ENCODE results near the gene PTGES3.

Gene PTGES3

DNA sequence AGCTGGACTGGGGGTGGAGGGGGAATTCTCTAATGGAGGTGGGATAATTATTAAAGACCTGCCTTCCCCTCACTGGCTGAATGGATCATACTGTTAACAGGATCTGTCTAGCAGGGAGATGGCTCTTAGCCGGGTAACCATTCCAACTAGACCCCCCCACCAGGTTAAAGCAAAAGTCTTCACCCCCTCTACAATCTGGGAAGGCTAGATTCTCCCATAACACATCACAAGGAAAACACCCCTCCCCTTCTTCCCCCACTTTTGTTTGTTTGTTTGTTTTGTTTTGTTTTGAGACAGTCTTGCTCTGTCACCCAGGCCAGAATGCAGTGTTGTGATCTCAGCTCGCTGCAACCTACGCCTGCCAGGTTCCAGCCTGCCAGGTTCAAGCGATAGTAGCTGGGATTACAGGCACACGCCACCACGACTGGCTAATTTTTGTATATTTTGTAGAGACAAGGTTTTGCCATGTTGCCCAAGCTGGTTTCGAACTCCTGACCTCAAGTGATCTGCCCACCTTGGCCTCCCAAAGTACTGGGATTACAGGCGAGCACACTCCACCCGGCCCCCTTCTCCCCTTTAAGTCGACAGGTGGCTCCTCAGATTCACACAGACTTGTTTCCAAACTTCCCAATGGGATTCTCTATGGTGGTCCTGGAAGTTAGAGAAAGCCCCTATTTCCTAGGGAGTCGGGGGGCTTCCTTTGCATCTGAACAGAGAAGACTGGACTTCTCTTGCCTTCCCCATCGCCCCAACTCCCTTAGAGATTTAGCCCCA lies 54.4 kb downstream of the PTGES3 start:
- H3K4me3 ChIP-seq (ENCODE audit: low read length) = peak overlapping the region; percentile 84
- no peak for DNase-seq (ENCODE audit: low read depth)
- TF ChIP-seq, protein P1, sequence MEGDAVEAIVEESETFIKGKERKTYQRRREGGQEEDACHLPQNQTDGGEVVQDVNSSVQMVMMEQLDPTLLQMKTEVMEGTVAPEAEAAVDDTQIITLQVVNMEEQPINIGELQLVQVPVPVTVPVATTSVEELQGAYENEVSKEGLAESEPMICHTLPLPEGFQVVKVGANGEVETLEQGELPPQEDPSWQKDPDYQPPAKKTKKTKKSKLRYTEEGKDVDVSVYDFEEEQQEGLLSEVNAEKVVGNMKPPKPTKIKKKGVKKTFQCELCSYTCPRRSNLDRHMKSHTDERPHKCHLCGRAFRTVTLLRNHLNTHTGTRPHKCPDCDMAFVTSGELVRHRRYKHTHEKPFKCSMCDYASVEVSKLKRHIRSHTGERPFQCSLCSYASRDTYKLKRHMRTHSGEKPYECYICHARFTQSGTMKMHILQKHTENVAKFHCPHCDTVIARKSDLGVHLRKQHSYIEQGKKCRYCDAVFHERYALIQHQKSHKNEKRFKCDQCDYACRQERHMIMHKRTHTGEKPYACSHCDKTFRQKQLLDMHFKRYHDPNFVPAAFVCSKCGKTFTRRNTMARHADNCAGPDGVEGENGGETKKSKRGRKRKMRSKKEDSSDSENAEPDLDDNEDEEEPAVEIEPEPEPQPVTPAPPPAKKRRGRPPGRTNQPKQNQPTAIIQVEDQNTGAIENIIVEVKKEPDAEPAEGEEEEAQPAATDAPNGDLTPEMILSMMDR (conservative IDR thresholded peaks at IDR 0.05; ENCODE audit: low read depth, low read length) = no peak

DNA sequence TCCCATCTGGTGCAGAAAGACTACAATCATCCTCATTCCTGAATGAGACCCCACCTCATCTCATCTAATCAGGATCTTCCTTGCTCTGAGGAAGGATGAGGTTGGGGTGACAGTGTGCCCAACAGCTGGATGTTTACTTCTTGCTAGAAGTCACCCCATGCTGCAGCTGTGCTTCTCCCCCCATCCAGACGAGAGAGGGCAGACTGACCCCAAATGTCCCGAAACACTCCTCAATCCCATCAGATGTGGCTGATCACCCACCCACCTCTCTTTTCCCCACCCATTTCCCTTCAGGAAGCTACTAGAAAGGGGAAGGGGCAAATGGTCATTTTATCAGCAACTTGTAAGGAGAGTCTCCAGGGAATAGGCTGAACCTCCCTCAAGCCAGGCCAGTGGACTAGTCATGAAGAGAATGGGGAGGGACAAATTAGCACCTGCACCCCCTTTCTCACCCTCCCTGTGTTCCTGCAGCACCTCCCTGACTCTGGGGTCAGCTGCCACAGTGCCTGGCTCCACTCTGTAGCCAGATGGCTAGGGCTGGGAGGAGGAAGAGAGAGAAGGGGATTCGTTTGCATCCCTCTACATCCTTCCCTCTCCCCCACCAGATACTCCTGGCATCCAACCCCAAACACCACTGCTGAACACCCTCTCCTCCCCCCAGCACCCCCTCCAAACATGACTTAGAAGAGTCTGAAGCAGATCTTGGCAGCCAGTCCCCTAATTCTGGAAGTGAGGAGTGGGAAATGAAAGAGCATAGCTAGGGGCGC lies 55.2 kb downstream of the PTGES3 start:
- TF ChIP-seq, protein P1 (conservative IDR thresholded peaks at IDR 0.05; ENCODE audit: low read depth, low read length) = no peak
- DNase-seq (ENCODE audit: low read depth) = no peak
- H3K4me3 ChIP-seq (ENCODE audit: low read length) = no peak overlapping the region

DNA sequence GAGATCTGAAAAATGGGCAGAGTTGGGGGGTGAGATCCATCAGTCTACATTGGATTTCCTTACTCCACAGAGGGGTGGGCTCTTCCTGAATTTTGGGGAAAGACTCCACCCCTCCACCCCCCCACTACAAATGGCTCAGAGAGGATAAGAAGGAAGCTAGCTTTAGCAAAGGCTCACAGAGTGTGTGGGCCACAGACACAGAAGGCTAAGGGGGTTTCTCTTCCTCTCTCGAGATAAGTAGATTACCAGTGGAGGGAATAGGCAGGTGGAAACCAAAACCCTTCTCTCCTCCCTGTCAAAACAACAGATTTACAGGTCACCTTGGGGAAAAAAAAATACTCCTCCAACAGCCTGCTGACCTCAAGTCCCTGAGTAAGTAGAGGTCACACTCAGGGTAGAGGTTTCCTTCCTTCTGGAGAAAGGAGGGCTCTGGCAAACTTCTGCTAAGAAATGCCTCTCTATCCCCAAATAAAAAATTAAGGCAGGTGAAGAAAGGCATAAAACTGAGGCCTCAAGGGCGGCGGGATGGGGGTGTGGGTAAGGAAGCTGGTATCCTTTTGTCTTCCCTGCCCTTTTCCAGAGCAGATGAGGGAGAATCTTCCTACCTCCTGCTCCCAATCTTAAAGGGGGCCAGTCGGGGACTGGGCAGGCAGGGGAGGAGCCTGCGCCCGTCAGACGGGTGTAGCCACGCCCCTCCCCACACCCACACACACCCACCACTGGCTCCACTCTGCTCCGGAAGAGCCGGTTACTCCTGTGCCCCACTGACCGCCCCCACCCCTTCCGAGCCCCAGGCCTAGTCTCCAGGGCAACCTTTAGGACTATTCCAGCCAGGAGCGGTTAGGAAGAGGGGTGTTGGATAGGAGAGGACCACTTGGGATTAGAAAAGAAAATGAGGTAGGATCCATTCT lies 56.0 kb downstream of the PTGES3 start:
- no peak overlapping the region for H3K4me3 ChIP-seq (ENCODE audit: low read length)
- TF ChIP-seq, protein P1 (conservative IDR thresholded peaks at IDR 0.05; ENCODE audit: low read depth, low read length) = no peak
- DNase-seq (ENCODE audit: low read depth) = no peak

DNA sequence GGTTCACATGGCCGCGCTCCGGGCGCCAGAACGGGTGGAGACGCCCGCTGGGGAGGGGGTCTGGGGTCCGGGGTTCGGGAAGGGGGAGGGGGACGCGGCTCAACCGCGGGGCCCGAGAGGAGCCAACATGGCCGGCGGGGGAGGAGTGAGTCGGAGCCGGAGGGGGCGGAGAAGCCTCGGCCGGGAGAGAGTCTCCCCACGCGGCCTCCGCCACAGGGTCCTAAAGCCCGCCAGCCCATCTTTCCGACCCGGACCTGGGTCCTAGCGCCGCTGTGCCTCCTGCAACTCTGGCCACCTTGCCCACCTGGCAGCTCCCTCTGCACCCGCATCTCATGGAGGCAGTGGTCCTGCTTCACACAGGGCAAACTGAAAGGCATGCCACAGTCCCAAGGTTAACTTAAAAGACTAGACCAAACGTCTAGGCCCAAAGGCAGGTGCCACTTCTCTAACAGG lies 57.9 kb downstream of the PTGES3 start, which contains the start of gene BAZ2A:
Gene BAZ2A (minus strand): TSS at position 147 of the 453 bp plus-strand sequence. CDS start 12,796 bp downstream, outside the sequence.
- DNase-seq (ENCODE audit: low read depth) = no peak
- TF ChIP-seq, protein P1 (conservative IDR thresholded peaks at IDR 0.05; ENCODE audit: low read depth, low read length) = no peak
- H3K4me3 ChIP-seq (ENCODE audit: low read length) = peak within 1 kb of the TSS; percentile 81

DNA sequence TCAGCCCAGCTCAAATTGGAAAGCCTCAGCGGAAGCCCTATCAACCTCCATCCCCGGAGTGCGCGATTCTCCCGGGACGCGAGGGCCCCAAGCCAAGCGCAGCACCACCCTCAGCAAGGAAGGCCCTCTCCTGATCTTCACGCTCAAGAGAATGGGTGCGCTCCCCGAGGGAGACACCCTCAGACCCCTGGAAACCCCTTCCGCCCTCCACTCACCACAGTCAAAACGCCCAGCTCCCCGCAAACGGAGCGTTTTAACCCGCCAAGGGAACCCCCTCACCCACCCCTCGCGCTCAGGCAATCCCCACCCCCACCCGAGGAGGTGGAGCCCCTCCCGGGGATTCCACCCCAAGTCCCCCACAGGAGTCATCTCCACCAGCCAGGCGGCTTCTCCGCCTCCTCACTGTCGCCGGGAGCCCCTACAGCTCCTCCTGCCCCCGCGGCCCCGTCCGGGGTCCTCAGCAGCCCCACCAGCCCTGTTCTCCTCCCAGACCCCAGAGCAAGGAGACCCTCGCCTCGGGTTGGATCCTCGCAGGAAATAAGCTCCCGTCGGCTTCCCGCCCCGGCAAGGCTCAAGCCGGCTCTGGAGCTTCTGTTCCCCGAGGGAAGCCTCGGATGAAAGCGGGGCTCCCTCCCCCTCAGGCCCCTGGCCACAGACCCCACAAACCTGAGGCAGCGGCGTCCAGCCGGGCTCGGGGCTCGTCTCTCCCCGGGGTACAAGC lies 58.5 kb downstream of the PTGES3 start:
- H3K4me3 ChIP-seq (ENCODE audit: low read length) = peak overlapping the region; percentile 81
- no peak for DNase-seq (ENCODE audit: low read depth)
- TF ChIP-seq, protein P1 (conservative IDR thresholded peaks at IDR 0.05; ENCODE audit: low read depth, low read length) = no peak

Measured in retinal pigment epithelial cell (primary cell).